GM12878 (cell line): Measurements from ENCODE around the gene AGT. TPM values are rescaled to one million over a fixed set of nuclear protein-coding genes. Genes with fewer than 3 reads are reported as not detected.

Experiments used
- ATAC-seq: fragments of 200-7000 bp; cut with Tn5 transposase; 3 replicates; pipeline ENCODE4 v1.9.1; 2020; ENCODE audit warnings: mild to moderate bottlenecking, moderate library complexity
- BruUV-seq: library from RNA; stranded (reverse); fragments of 400-500 nt; replicated peaks from 2 replicates; lab custom pipeline; 2021; lab: Mats Ljungman, UMichigan
- CTCF ChIA-PET: fragments of 300-600 bp; sonication (Branson Sonifier 250); formaldehyde crosslinking; extraction: SDS; loops from one replicate; lab custom pipeline; 2021; ENCODE audit warnings: inconsistent platforms; lab: Yijun Ruan, JAX
- POLR2A ChIA-PET: fragments of 350-600 bp; formaldehyde crosslinking; extraction: SDS; loops from one replicate; lab custom pipeline; 2021; ENCODE audit warnings: inconsistent platforms; lab: Charles Lee
- RAD21 ChIA-PET: fragments of 300-600 bp; sonication (Branson Sonifier 250); formaldehyde crosslinking; loops from one replicate; lab custom pipeline; 2023; ENCODE audit warnings: antibody characterized with exemption; ENCODE audit not compliant: unreplicated experiment; lab: Charles Lee
- SMC1A ChIA-PET: fragments of 300-600 bp; sonication (Branson Sonifier 250); formaldehyde crosslinking; loops from one replicate; lab custom pipeline; 2023; ENCODE audit not compliant: unreplicated experiment, uncharacterized antibody; lab: Charles Lee
- DNase-seq: peaks from one replicate; pipeline ENCODE4 v3.0.0-alpha.2; 2011; ENCODE audit warnings: low read depth, low spot score
- FAIRE-seq: peaks from 3 replicates; lab custom pipeline; 2011; peaks lifted over from hg19 to GRCh38; lab: Jason Lieb, UNC
- H2AFZ ChIP-seq: 2 replicates; pipeline ENCODE4 v1.6.0; 2011; ENCODE audit warnings: low read depth, low read length, control low read depth; ENCODE audit not compliant: control insufficient read depth
- H3K27ac ChIP-seq: 2 replicates; pipeline ENCODE4 v1.5.1; 2011; ENCODE audit warnings: control low read depth; ENCODE audit not compliant: control insufficient read depth, insufficient read depth
- H3K27me3 ChIP-seq, 2 experiments: replicated peaks in 1 of 2; 2 replicates each; pipeline versions ENCODE4 v1.6.0 to v1.6.1; 2011; ENCODE audit warnings: low read length in 1 of 2; ENCODE audit not compliant: control insufficient read depth in 2 of 2, insufficient read depth in 2 of 2
- H3K36me3 ChIP-seq, 2 experiments: 2 replicates each; pipeline ENCODE4 v1.5.1; 2011; ENCODE audit warnings: low read length in 1 of 2; ENCODE audit not compliant: control insufficient read depth in 2 of 2, insufficient read depth in 2 of 2
- H3K4me1 ChIP-seq: 2 replicates; pipeline ENCODE4 v1.6.1; 2011; ENCODE audit warnings: mild to moderate bottlenecking, low read length, moderate library complexity, mixed read lengths; ENCODE audit not compliant: control insufficient read depth, insufficient read depth
- H3K4me2 ChIP-seq: 2 replicates; pipeline ENCODE4 v1.6.0; 2011; ENCODE audit warnings: control low read depth; ENCODE audit not compliant: control insufficient read depth, insufficient read depth
- H3K4me3 ChIP-seq: fragments of 200-600 bp; sonication (generic); 2 replicates; pipeline ENCODE4 v1.5.1; 2016
- H3K79me2 ChIP-seq: 2 replicates; pipeline ENCODE4 v1.6.0; 2011; ENCODE audit warnings: low read length; ENCODE audit not compliant: control insufficient read depth, insufficient read depth
- H3K9ac ChIP-seq: 2 replicates; pipeline ENCODE4 v1.8.0; 2011; ENCODE audit warnings: low read length, control low read depth, mixed read lengths; ENCODE audit not compliant: control insufficient read depth, insufficient read depth
- H3K9me3 ChIP-seq: replicated peaks from 3 replicates; pipeline ENCODE4 v1.5.1; 2011; ENCODE audit warnings: mild to moderate bottlenecking, low read length; ENCODE audit not compliant: control insufficient read depth, insufficient read depth
- H4K20me1 ChIP-seq: 2 replicates; pipeline ENCODE4 v1.6.0; 2011; ENCODE audit not compliant: control insufficient read depth, insufficient read depth
- CHD1 ChIP-seq: IDR thresholded peaks from 2 replicates; pipeline ENCODE4 v1.6.1; 2012; ENCODE audit warnings: low read depth, low read length, improper control_type of control experiment
- CHD2 ChIP-seq: IDR thresholded peaks from 2 replicates; pipeline ENCODE4 v1.6.1; 2011; ENCODE audit warnings: low read depth, low read length, improper control_type of control experiment, borderline replicate concordance
- FOXK2 ChIP-seq: fragments of 450-650 bp; IDR thresholded peaks from 2 replicates; pipeline ENCODE4 v1.6.1; 2017; ENCODE audit warnings: mild to moderate bottlenecking, moderate library complexity
- MYC ChIP-seq: IDR thresholded peaks from 2 replicates; pipeline ENCODE4 v1.6.1; 2011; ENCODE audit warnings: mild to moderate bottlenecking, low read length, moderate library complexity, inconsistent platforms; ENCODE audit not compliant: insufficient read depth, insufficient replicate concordance, insufficient read length, severe bottlenecking
- NR2C1 ChIP-seq: fragments of 450-650 bp; IDR thresholded peaks from 2 replicates; pipeline ENCODE4 v1.6.1; 2017; ENCODE audit warnings: antibody characterized with exemption, mild to moderate bottlenecking, moderate library complexity
- NR2F1 ChIP-seq: fragments of 450-650 bp; conservative IDR thresholded peaks from 2 replicates; pipeline ENCODE4 v1.6.1; 2017; ENCODE audit warnings: mild to moderate bottlenecking
- POLR2A ChIP-seq: IDR thresholded peaks from 2 replicates; pipeline ENCODE4 v1.6.1; 2011; ENCODE audit warnings: low read depth, mild to moderate bottlenecking, low read length
- SMAD1 ChIP-seq: fragments of 450-650 bp; IDR thresholded peaks from 2 replicates; pipeline ENCODE4 v1.6.1; 2018; ENCODE audit warnings: mild to moderate bottlenecking, low read depth; ENCODE audit not compliant: partially characterized antibody
- ZBED1 ChIP-seq: IDR thresholded peaks from 2 replicates; pipeline ENCODE4 v1.6.1; 2016; ENCODE audit warnings: borderline replicate concordance
- ZZZ3 ChIP-seq: IDR thresholded peaks from 2 replicates; pipeline ENCODE4 v1.6.1; 2011; ENCODE audit warnings: low read depth; ENCODE audit not compliant: control insufficient read depth, insufficient read length
- WGBS: methylation state at CpG from one replicate; pipeline ENCODE4 v1.1.6; 2016; ENCODE audit warnings: low lambda C conversion rate; ENCODE audit not compliant: insufficient replicate concordance, insufficient coverage; ENCODE audit errors: missing lambda C conversion rate; 5-methylcytosine and 5-hydroxymethylcytosine counted together
- in situ Hi-C: fragments of 300-500 bp; cut with MboI; formaldehyde crosslinking; loops from 9 replicates; pipeline ENCODE4 v1.14.3; 2018; ENCODE audit warnings: mixed read lengths
- intact Hi-C: fragments of 100-400 bp; cut with micrococcal nuclease; formaldehyde crosslinking; loops from one replicate; pipeline ENCODE4 v1.14.2; 2022; ENCODE audit not compliant: unreplicated experiment
- polyA plus RNA-seq, 11 experiments: library from polyadenylated mRNA; depleted of rRNA in 4 of 11; unstranded in 6 of 11; stranded (reverse) in 5 of 11; fragments of >200 nt; fragmentation: Nextera tagmentation in 4 of 11; fragmentation: Illumina TruSeq in 1 of 11; extraction: Ambion mirVana in 4 of 11; extraction: Trizol in 1 of 11; gene quantifications; 1 replicate in 1 of 11; 2 replicates in 10 of 11; pipeline versions ENCODE4 v1.2.1 to v1.2.3, GENCODE V29; 2011 to 2016; ENCODE audit warnings: inconsistent platforms in 2 of 11, missing spikeins in 2 of 11, low read depth in 1 of 11
- total RNA-seq, 4 experiments: library from RNA; depleted of rRNA in 3 of 4; stranded (reverse); fragments of >200 nt in 3 of 4; fragmentation: Illumina TruSeq in 1 of 4; extraction: Trizol in 1 of 4; gene quantifications; 2 replicates each; pipeline versions ENCODE4 v1.2.1 to v1.2.3, GENCODE V29; 2013 to 2021
- TF ChIP-seq, protein P1 (sequence below): fragments of 450-650 bp; IDR thresholded peaks from 2 replicates; pipeline ENCODE4 v1.6.1; 2017; ENCODE audit warnings: mild to moderate bottlenecking, low read depth, inconsistent platforms; ENCODE audit not compliant: poor library complexity, severe bottlenecking

AGT gene
- total and polyA plus RNA-seq, 10 of the 15 experiments (the other 5 are each of a cell fraction or from before 2014, with no cell fraction given) = 0.69 TPM; not detected in 9

DNA sequence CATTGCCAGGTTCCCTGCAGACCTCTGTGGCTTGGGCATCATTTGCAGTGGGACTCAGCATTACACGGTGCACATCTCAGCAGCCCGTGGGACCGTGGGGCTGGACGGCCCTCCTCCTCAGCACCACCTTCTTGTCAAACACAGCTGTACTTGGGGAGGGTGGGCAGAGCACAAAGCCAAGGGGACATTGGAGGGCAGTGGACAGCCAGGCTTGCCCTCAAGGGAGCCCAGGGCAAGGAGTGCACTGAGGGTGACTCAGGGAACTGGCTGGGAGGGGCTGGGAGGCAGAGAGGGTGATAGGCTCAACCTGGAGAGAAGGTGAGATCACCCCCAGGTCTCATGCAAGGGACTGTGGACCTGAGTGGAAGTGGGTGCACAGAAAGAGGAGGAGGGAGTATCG is 36.7 kb upstream of the AGT start (continued):
- TF ChIP-seq, protein P1, sequence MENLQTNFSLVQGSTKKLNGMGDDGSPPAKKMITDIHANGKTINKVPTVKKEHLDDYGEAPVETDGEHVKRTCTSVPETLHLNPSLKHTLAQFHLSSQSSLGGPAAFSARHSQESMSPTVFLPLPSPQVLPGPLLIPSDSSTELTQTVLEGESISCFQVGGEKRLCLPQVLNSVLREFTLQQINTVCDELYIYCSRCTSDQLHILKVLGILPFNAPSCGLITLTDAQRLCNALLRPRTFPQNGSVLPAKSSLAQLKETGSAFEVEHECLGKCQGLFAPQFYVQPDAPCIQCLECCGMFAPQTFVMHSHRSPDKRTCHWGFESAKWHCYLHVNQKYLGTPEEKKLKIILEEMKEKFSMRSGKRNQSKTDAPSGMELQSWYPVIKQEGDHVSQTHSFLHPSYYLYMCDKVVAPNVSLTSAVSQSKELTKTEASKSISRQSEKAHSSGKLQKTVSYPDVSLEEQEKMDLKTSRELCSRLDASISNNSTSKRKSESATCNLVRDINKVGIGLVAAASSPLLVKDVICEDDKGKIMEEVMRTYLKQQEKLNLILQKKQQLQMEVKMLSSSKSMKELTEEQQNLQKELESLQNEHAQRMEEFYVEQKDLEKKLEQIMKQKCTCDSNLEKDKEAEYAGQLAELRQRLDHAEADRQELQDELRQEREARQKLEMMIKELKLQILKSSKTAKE = no peak
- TF ChIP-seq ZZZ3 = no peak
- TF ChIP-seq, all 136 proteins: peak for 0

DNA sequence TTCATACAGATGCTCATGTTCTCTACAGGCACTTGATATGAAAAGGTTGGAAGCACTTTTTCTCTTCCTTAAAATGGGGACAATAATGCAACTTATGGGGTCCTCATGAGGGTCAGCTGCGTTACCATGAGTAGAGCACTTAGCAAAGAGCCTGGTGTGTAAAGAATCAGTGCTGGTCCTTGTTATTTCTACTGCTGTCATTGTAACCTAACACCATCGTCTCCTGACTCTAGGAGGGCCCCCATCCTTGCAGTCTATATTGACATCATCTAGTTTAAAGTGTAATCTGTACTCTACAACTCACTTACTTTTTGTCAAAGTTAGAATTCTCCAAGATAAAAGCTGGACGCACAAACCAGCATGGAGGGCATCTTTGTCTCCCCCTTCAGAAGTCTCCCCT is 35.7 kb upstream of the AGT start:
- no peaks in the 10 kb centered on the region for H4K20me1 ChIP-seq
- in situ Hi-C loops = no loop called here
- no peak overlapping the region for H2AFZ ChIP-seq
- 41% methylated on average over 3 of the region's 3 CpGs for WGBS
- H3K79me2 ChIP-seq = no peaks in the 10 kb centered on the region
- no peak overlapping the region for H3K27ac ChIP-seq
- no peak overlapping the region for H3K9ac ChIP-seq
- no peak overlapping the region for H3K4me3 ChIP-seq
- ChIA-PET CTCF (no interaction called here), SMC1A (no interaction called here), RAD21 (no interaction called here), POLR2A (no interaction called here)
- H3K36me3 ChIP-seq = no peaks in the 10 kb centered on the region
- FAIRE-seq = no peak
- no peak for DNase-seq
- H3K27me3 ChIP-seq = no peaks in the 10 kb centered on the region
- no peaks in the 10 kb centered on the region for H3K9me3 ChIP-seq
- no peak for ATAC-seq
- no peaks in the 10 kb centered on the region for H3K4me1 ChIP-seq
- no peak for TF ChIP-seq MYC
- no peak for TF ChIP-seq CHD2
- no peak for TF ChIP-seq CHD1
- no peak for TF ChIP-seq POLR2A
- TF ChIP-seq FOXK2 = no peak
- no peak for TF ChIP-seq NR2F1
- no peak for TF ChIP-seq ZBED1
- no peak for TF ChIP-seq NR2C1
- TF ChIP-seq SMAD1 = no peak
- no TSS peak for BruUV-seq
- intact Hi-C loops = no loop called here
- no peak overlapping the region for H3K4me2 ChIP-seq
